GM12878 (cell line): Measurements from ENCODE around the gene ARCN1. TPM values are rescaled to one million over a fixed set of nuclear protein-coding genes. Genes with fewer than 3 reads are reported as not detected.

Experiments
- ATAC-seq: fragments of 200-7000 bp; cut with Tn5 transposase; 3 replicates; pipeline ENCODE4 v1.9.1; 2020; ENCODE audit warnings: mild to moderate bottlenecking, moderate library complexity
- BruUV-seq: library from RNA; stranded (reverse); fragments of 400-500 nt; replicated peaks from 2 replicates; lab custom pipeline; 2021; lab: Mats Ljungman, UMichigan
- CTCF ChIA-PET: fragments of 300-600 bp; sonication (Branson Sonifier 250); formaldehyde crosslinking; extraction: SDS; loops from one replicate; lab custom pipeline; 2021; ENCODE audit warnings: inconsistent platforms; lab: Yijun Ruan, JAX
- POLR2A ChIA-PET: fragments of 350-600 bp; formaldehyde crosslinking; extraction: SDS; loops from one replicate; lab custom pipeline; 2021; ENCODE audit warnings: inconsistent platforms; lab: Charles Lee
- RAD21 ChIA-PET: fragments of 300-600 bp; sonication (Branson Sonifier 250); formaldehyde crosslinking; loops from one replicate; lab custom pipeline; 2023; ENCODE audit warnings: antibody characterized with exemption; ENCODE audit not compliant: unreplicated experiment; lab: Charles Lee
- SMC1A ChIA-PET: fragments of 300-600 bp; sonication (Branson Sonifier 250); formaldehyde crosslinking; loops from one replicate; lab custom pipeline; 2023; ENCODE audit not compliant: unreplicated experiment, uncharacterized antibody; lab: Charles Lee
- DNase-seq: peaks from one replicate; pipeline ENCODE4 v3.0.0-alpha.2; 2011; ENCODE audit warnings: low read depth, low spot score
- FAIRE-seq: peaks from 3 replicates; lab custom pipeline; 2011; peaks lifted over from hg19 to GRCh38; lab: Jason Lieb, UNC
- H2AFZ ChIP-seq: 2 replicates; pipeline ENCODE4 v1.6.0; 2011; ENCODE audit warnings: low read depth, low read length, control low read depth; ENCODE audit not compliant: control insufficient read depth
- H3K27ac ChIP-seq: 2 replicates; pipeline ENCODE4 v1.5.1; 2011; ENCODE audit warnings: control low read depth; ENCODE audit not compliant: control insufficient read depth, insufficient read depth
- H3K27me3 ChIP-seq, 2 experiments: replicated peaks in 1 of 2; 2 replicates each; pipeline versions ENCODE4 v1.6.0 to v1.6.1; 2011; ENCODE audit warnings: low read length in 1 of 2; ENCODE audit not compliant: control insufficient read depth in 2 of 2, insufficient read depth in 2 of 2
- H3K36me3 ChIP-seq, 2 experiments: 2 replicates each; pipeline ENCODE4 v1.5.1; 2011; ENCODE audit warnings: low read length in 1 of 2; ENCODE audit not compliant: control insufficient read depth in 2 of 2, insufficient read depth in 2 of 2
- H3K4me1 ChIP-seq: 2 replicates; pipeline ENCODE4 v1.6.1; 2011; ENCODE audit warnings: mild to moderate bottlenecking, low read length, moderate library complexity, mixed read lengths; ENCODE audit not compliant: control insufficient read depth, insufficient read depth
- H3K4me2 ChIP-seq: 2 replicates; pipeline ENCODE4 v1.6.0; 2011; ENCODE audit warnings: control low read depth; ENCODE audit not compliant: control insufficient read depth, insufficient read depth
- H3K4me3 ChIP-seq: fragments of 200-600 bp; sonication (generic); 2 replicates; pipeline ENCODE4 v1.5.1; 2016
- H3K79me2 ChIP-seq: 2 replicates; pipeline ENCODE4 v1.6.0; 2011; ENCODE audit warnings: low read length; ENCODE audit not compliant: control insufficient read depth, insufficient read depth
- H3K9ac ChIP-seq: 2 replicates; pipeline ENCODE4 v1.8.0; 2011; ENCODE audit warnings: low read length, control low read depth, mixed read lengths; ENCODE audit not compliant: control insufficient read depth, insufficient read depth
- H3K9me3 ChIP-seq: replicated peaks from 3 replicates; pipeline ENCODE4 v1.5.1; 2011; ENCODE audit warnings: mild to moderate bottlenecking, low read length; ENCODE audit not compliant: control insufficient read depth, insufficient read depth
- H4K20me1 ChIP-seq: 2 replicates; pipeline ENCODE4 v1.6.0; 2011; ENCODE audit not compliant: control insufficient read depth, insufficient read depth
- ATF3 ChIP-seq: IDR thresholded peaks from 2 replicates; pipeline ENCODE4 v1.6.1; 2011; ENCODE audit warnings: low read depth, mild to moderate bottlenecking, low read length, moderate library complexity, borderline replicate concordance; ENCODE audit errors: extremely low read depth
- CHD2 ChIP-seq: IDR thresholded peaks from 2 replicates; pipeline ENCODE4 v1.6.1; 2011; ENCODE audit warnings: low read depth, low read length, improper control_type of control experiment, borderline replicate concordance
- MEF2B ChIP-seq: fragments of 450-650 bp; IDR thresholded peaks from 2 replicates; pipeline ENCODE4 v1.6.1; 2018; ENCODE audit warnings: mild to moderate bottlenecking, moderate library complexity; ENCODE audit not compliant: partially characterized antibody, poor library complexity, severe bottlenecking
- PBX3 ChIP-seq: IDR thresholded peaks from 2 replicates; pipeline ENCODE4 v1.6.1; 2011; ENCODE audit warnings: mild to moderate bottlenecking, low read depth, low read length, moderate library complexity; ENCODE audit not compliant: insufficient replicate concordance
- RB1 ChIP-seq: fragments of 450-650 bp; formaldehyde crosslinking; IDR thresholded peaks from 2 replicates; pipeline ENCODE4 v1.6.1; 2017; ENCODE audit warnings: mild to moderate bottlenecking, borderline replicate concordance
- SMAD1 ChIP-seq: fragments of 450-650 bp; IDR thresholded peaks from 2 replicates; pipeline ENCODE4 v1.6.1; 2018; ENCODE audit warnings: mild to moderate bottlenecking, low read depth; ENCODE audit not compliant: partially characterized antibody
- TCF7 ChIP-seq: IDR thresholded peaks from 2 replicates; pipeline ENCODE4 v1.6.1; 2014; ENCODE audit warnings: antibody characterized with exemption, borderline replicate concordance
- YBX1 ChIP-seq: fragments of 450-650 bp; IDR thresholded peaks from 2 replicates; pipeline ENCODE4 v1.6.1; 2016; ENCODE audit warnings: antibody characterized with exemption
- WGBS: methylation state at CpG from one replicate; pipeline ENCODE4 v1.1.6; 2016; ENCODE audit warnings: low lambda C conversion rate; ENCODE audit not compliant: insufficient replicate concordance, insufficient coverage; ENCODE audit errors: missing lambda C conversion rate; 5-methylcytosine and 5-hydroxymethylcytosine counted together
- in situ Hi-C: fragments of 300-500 bp; cut with MboI; formaldehyde crosslinking; loops from 9 replicates; pipeline ENCODE4 v1.14.3; 2018; ENCODE audit warnings: mixed read lengths
- intact Hi-C: fragments of 100-400 bp; cut with micrococcal nuclease; formaldehyde crosslinking; loops from one replicate; pipeline ENCODE4 v1.14.2; 2022; ENCODE audit not compliant: unreplicated experiment
- polyA plus RNA-seq, 11 experiments: library from polyadenylated mRNA; depleted of rRNA in 4 of 11; unstranded in 6 of 11; stranded (reverse) in 5 of 11; fragments of >200 nt; fragmentation: Nextera tagmentation in 4 of 11; fragmentation: Illumina TruSeq in 1 of 11; extraction: Ambion mirVana in 4 of 11; extraction: Trizol in 1 of 11; gene quantifications; 1 replicate in 1 of 11; 2 replicates in 10 of 11; pipeline versions ENCODE4 v1.2.1 to v1.2.3, GENCODE V29; 2011 to 2016; ENCODE audit warnings: inconsistent platforms in 2 of 11, missing spikeins in 2 of 11, low read depth in 1 of 11
- total RNA-seq, 4 experiments: library from RNA; depleted of rRNA in 3 of 4; stranded (reverse); fragments of >200 nt in 3 of 4; fragmentation: Illumina TruSeq in 1 of 4; extraction: Trizol in 1 of 4; gene quantifications; 2 replicates each; pipeline versions ENCODE4 v1.2.1 to v1.2.3, GENCODE V29; 2013 to 2021

The ARCN1 gene
- total and polyA plus RNA-seq, 10 of the 15 experiments (the other 5 are each of a cell fraction or from before 2014, with no cell fraction given): 33.3 to 172 (median 106) TPM

- ChIA-PET CTCF (interaction anchor here (0.9 kb wide), 1 partner anchor 43 kb away, joined by 3 read pairs; no protein-coding TSS in a partner anchor), RAD21 (interaction anchor here (0.6 to 1.9 kb wide), 2 partner anchors 39 to 1053 kb away, joined by 3 to 4 read pairs; no protein-coding TSS in a partner anchor), POLR2A (interaction anchor here (0.6 to 0.8 kb wide), 3 partner anchors 134 to 545 kb away, joined by 3 to 8 read pairs (median 3); no protein-coding TSS in a partner anchor), SMC1A (interaction anchor here (0.6 to 1.2 kb wide), 3 partner anchors 42 to 371 kb away, joined by 3 read pairs; no protein-coding TSS in a partner anchor)
- Histone ChIP-seq H3K27me3 (no peaks in the 10 kb centered on the region), H3K27ac (no peak overlapping the region), H3K4me1 (peaks cover 7% of the 10 kb centered on the region; the same call in 1 of the 2 replicates), H3K9me3 (no peaks in the 10 kb centered on the region), H3K9ac (no peak overlapping the region), H4K20me1 (0 out of 2 replicates have a peak, but pooled peaks cover 2% of the 10 kb centered on the region), H2AFZ (no peak overlapping the region), H3K36me3 (no peaks in the 10 kb centered on the region), H3K4me2 (no peak overlapping the region), H3K4me3 (no peak overlapping the region), H3K79me2 (peaks cover 27% of the 10 kb centered on the region)
- intact Hi-C loops (loop anchor here (5.0 to 10.0 kb wide), 3 partner anchors 37 to 422 kb away; partner anchors contain the start of gene TMEM25), in situ Hi-C loops (no loop called here)
- no TSS peak for BruUV-seq
- FAIRE-seq (no peak), ATAC-seq (no peak), DNase-seq (no peak)
- TF ChIP-seq PBX3: no peak
- no peak for TF ChIP-seq MEF2B
- TF ChIP-seq ATF3: no peak
- TF ChIP-seq RB1: no peak
- no peak for TF ChIP-seq CHD2
- no peak for TF ChIP-seq TCF7
- no peak for TF ChIP-seq YBX1
- TF ChIP-seq SMAD1: no peak
- 55% methylated on average over 2 of the region's 2 CpGs for WGBS
Observed at GRCh38 chr11:118569670-118570069, 2.5 kb upstream of the ARCN1 start.
